Nephron (organoid): ENCODE data around the gene KRT74.

Experiments
- H3K27ac Mint-ChIP-seq, 3 experiments: 2 replicates each; pipeline ENCODE4 v1.8.0; 2020; ENCODE audit warnings: mixed read lengths in 3 of 3, mild to moderate bottlenecking in 2 of 3, moderate library complexity in 1 of 3
- H3K27me3 Mint-ChIP-seq: 2 replicates; pipeline ENCODE4 v1.8.0; 2021; ENCODE audit warnings: low read depth, mild to moderate bottlenecking, moderate library complexity, mixed read lengths
- H3K36me3 Mint-ChIP-seq: 2 replicates; pipeline ENCODE4 v1.8.0; 2020; ENCODE audit warnings: low read depth, mixed read lengths
- H3K4me1 Mint-ChIP-seq: 2 replicates; pipeline ENCODE4 v1.8.0; 2020; ENCODE audit warnings: mixed read lengths
- H3K4me3 Mint-ChIP-seq, 3 experiments: 2 replicates each; pipeline ENCODE4 v1.8.0; 2020; ENCODE audit warnings: mild to moderate bottlenecking in 3 of 3, mixed read lengths in 3 of 3, moderate library complexity in 2 of 3
- H3K9me3 Mint-ChIP-seq: 2 replicates; pipeline ENCODE4 v1.8.0; 2020; ENCODE audit warnings: mixed read lengths
- CTCF ChIP-seq, 3 experiments: fragments of 200-600 bp; sonication (generic); IDR thresholded peaks; one replicate each; pipeline ENCODE4 v1.5.0; 2021; ENCODE audit warnings: antibody characterized with exemption in 3 of 3; ENCODE audit not compliant: unreplicated experiment in 3 of 3

KRT74 gene

GRCh38 chr12:52531566-52532300, 41.9 kb downstream of the KRT74 start:
- Mint-ChIP-seq H3K27me3 (peaks cover 10% of the 10 kb centered on the region), H3K27ac (no peak overlapping the region), H3K4me3 (no peak overlapping the region), H3K36me3 (no peaks in the 10 kb centered on the region), H3K4me1 (no peaks in the 10 kb centered on the region), H3K9me3 (no peaks in the 10 kb centered on the region)
- no peak for TF ChIP-seq CTCF (IDR thresholded peaks at IDR 0.05; ENCODE audit: unreplicated experiment in 3 of 3)

GRCh38 chr12:52530905-52531304, 42.7 kb downstream of the KRT74 start:
- Mint-ChIP-seq H3K4me3 (no peak overlapping the region), H3K9me3 (no peaks in the 10 kb centered on the region), H3K4me1 (no peaks in the 10 kb centered on the region), H3K27me3 (peaks cover 10% of the 10 kb centered on the region), H3K27ac (no peak overlapping the region), H3K36me3 (no peaks in the 10 kb centered on the region)
- no peak for TF ChIP-seq CTCF (IDR thresholded peaks at IDR 0.05; ENCODE audit: unreplicated experiment in 3 of 3)

GRCh38 chr12:52530366-52530765, 43.3 kb downstream of the KRT74 start:
- no peak for TF ChIP-seq CTCF (IDR thresholded peaks at IDR 0.05; ENCODE audit: unreplicated experiment in 3 of 3)
- H3K9me3 Mint-ChIP-seq, result no peaks in the 10 kb centered on the region
- no peaks in the 10 kb centered on the region for H3K36me3 Mint-ChIP-seq
- H3K4me1 Mint-ChIP-seq, result no peaks in the 10 kb centered on the region
- no peak overlapping the region for H3K4me3 Mint-ChIP-seq
- peaks cover 10% of the 10 kb centered on the region for H3K27me3 Mint-ChIP-seq
- no peak overlapping the region for H3K27ac Mint-ChIP-seq

GRCh38 chr12:52529846-52530245, 43.8 kb downstream of the KRT74 start:
- TF ChIP-seq CTCF (IDR thresholded peaks at IDR 0.05; ENCODE audit: unreplicated experiment in 3 of 3), result no peak
- Mint-ChIP-seq H3K36me3 (no peaks in the 10 kb centered on the region), H3K9me3 (no peaks in the 10 kb centered on the region), H3K4me3 (no peak overlapping the region), H3K27ac (no peak overlapping the region), H3K27me3 (peaks cover 10% of the 10 kb centered on the region), H3K4me1 (no peaks in the 10 kb centered on the region)

GRCh38 chr12:52529417-52529816, 44.2 kb downstream of the KRT74 start:
- Mint-ChIP-seq H3K4me3 (no peak overlapping the region), H3K36me3 (no peaks in the 10 kb centered on the region), H3K9me3 (no peaks in the 10 kb centered on the region), H3K27ac (no peak overlapping the region), H3K4me1 (no peaks in the 10 kb centered on the region), H3K27me3 (peaks cover 10% of the 10 kb centered on the region)
- no peak for TF ChIP-seq CTCF (IDR thresholded peaks at IDR 0.05; ENCODE audit: unreplicated experiment in 3 of 3)

GRCh38 chr12:52528641-52529143, 45.0 kb downstream of the KRT74 start:
- H3K9me3 Mint-ChIP-seq, result no peaks in the 10 kb centered on the region
- H3K36me3 Mint-ChIP-seq, result no peaks in the 10 kb centered on the region
- no peak overlapping the region for H3K4me3 Mint-ChIP-seq
- H3K4me1 Mint-ChIP-seq, result no peaks in the 10 kb centered on the region
- peaks cover 10% of the 10 kb centered on the region for H3K27me3 Mint-ChIP-seq
- H3K27ac Mint-ChIP-seq, result no peak overlapping the region
- TF ChIP-seq CTCF (IDR thresholded peaks at IDR 0.05; ENCODE audit: unreplicated experiment in 3 of 3), result no peak
